ENCODE measurements around the gene C1orf116. TPM values are rescaled to one million over a fixed set of nuclear protein-coding genes. Genes with fewer than 3 reads are reported as not detected.

The C1orf116 gene
- total RNA-seq, 1 experiment from 2014 or later: 8.7 TPM

DNA sequence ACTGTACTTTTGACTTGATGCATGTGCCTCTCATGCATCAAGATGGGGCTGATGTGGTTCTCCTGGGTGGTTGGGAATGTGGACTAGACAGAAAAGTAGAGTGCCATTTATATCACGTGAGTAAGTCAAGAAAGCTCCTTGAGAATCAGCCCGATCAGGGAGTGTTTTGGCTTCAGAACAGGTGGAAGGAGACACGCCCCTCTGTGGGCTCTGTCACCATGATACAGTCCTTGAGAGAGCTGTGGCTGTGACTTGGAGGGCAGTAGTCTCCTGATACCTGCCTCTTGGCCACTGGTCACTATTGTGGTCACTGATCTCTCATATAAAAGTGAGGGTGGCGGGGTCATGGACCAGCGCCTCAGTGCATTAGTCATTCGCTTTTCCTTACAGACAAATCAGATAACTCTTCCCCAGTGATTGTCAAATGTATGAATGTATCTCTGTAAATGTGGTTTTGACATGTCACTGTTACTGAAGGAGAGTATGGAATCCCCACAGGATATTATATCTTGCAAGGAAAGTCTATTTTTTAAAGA is 47.2 kb upstream of the C1orf116 start:
- H3K4me3 Mint-ChIP-seq (ENCODE audit: unreplicated experiment): no peak overlapping the region
- no TSS peak for BruUV-seq (replicated peaks)
- no peaks in the 10 kb centered on the region for H3K9me3 Mint-ChIP-seq (ENCODE audit: unreplicated experiment)
- Histone ChIP-seq H3K4me1 (peaks cover 14% of the 10 kb centered on the region), H3K36me3 (ENCODE audit: control insufficient read depth, insufficient read depth, low read length) (no peaks in the 10 kb centered on the region; the same call in 1 of the 2 replicates), H3K27me3 (replicated peaks; ENCODE audit: control insufficient read depth, insufficient read depth, low read length) (no peaks in the 10 kb centered on the region), H3K4me3 (ENCODE audit: low read depth, low read length) (no peak overlapping the region), H3K9me3 (no peaks in the 10 kb centered on the region)
- peaks cover 6% of the 10 kb centered on the region for H3K36me3 Mint-ChIP-seq (ENCODE audit: insufficient read depth, unreplicated experiment)
- intact Hi-C loops (cut with micrococcal nuclease; ENCODE audit: unreplicated experiment): loop anchor here (5.0 kb wide), 2 partner anchors 142 to 258 kb away; no protein-coding TSS in a partner anchor
- H3K4me1 Mint-ChIP-seq (ENCODE audit: low read depth, unreplicated experiment): peaks cover 17% of the 10 kb centered on the region
- CTCF ChIA-PET: no interaction called here
- POLR2A ChIA-PET: no interaction called here
- DNase-seq: no peak
- TF ChIP-seq CTCF (IDR thresholded peaks at IDR 0.05; ENCODE audit: insufficient read depth in 1 of 2, low read depth in 1 of 2, low read length in 1 of 2, severe bottlenecking in 1 of 2, unreplicated experiment in 1 of 2): no peak
- H3K27me3 Mint-ChIP-seq (ENCODE audit: insufficient read depth, unreplicated experiment): no peaks in the 10 kb centered on the region
- no peak overlapping the region for H3K27ac Mint-ChIP-seq (ENCODE audit: unreplicated experiment)

GRCh38 chr1:207078578-207079132 is 46.1 kb upstream of the C1orf116 start:
- CTCF ChIA-PET: no interaction called here

More at GRCh38 chr1:207078578-207079132, 46.1 kb upstream of the C1orf116 start:
- H3K4me3 Mint-ChIP-seq (ENCODE audit: unreplicated experiment): no peak overlapping the region
- no peaks in the 10 kb centered on the region for H3K9me3 ChIP-seq
- POLR2A ChIA-PET: no interaction called here
- TF ChIP-seq CTCF (IDR thresholded peaks at IDR 0.05; ENCODE audit: insufficient read depth in 1 of 2, low read depth in 1 of 2, low read length in 1 of 2, severe bottlenecking in 1 of 2, unreplicated experiment in 1 of 2): no peak
- H3K4me3 ChIP-seq (ENCODE audit: low read depth, low read length): no peak overlapping the region
- intact Hi-C loops (cut with micrococcal nuclease; ENCODE audit: unreplicated experiment): loop anchor here (1.0 to 5.0 kb wide), 2 partner anchors 25 to 141 kb away; partner anchors contain the start of gene PFKFB2
- no peak overlapping the region for H3K27ac Mint-ChIP-seq (ENCODE audit: unreplicated experiment)
- no peaks in the 10 kb centered on the region for H3K27me3 Mint-ChIP-seq (ENCODE audit: insufficient read depth, unreplicated experiment)
- DNase-seq: no peak
- H3K4me1 ChIP-seq: peaks cover 3% of the 10 kb centered on the region; the same call in 1 of the 2 replicates
- no peaks in the 10 kb centered on the region for H3K27me3 ChIP-seq (replicated peaks; ENCODE audit: control insufficient read depth, insufficient read depth, low read length)
- H3K4me1 Mint-ChIP-seq (ENCODE audit: low read depth, unreplicated experiment): peaks cover 6% of the 10 kb centered on the region
- no peaks in the 10 kb centered on the region; the same call in 1 of the 2 replicates for H3K36me3 ChIP-seq (ENCODE audit: control insufficient read depth, insufficient read depth, low read length)
- peaks cover 6% of the 10 kb centered on the region for H3K36me3 Mint-ChIP-seq (ENCODE audit: insufficient read depth, unreplicated experiment)
- no peaks in the 10 kb centered on the region for H3K9me3 Mint-ChIP-seq (ENCODE audit: unreplicated experiment)
- no TSS peak for BruUV-seq (replicated peaks)
